Natural killer cell (primary cell): ENCODE measurements around the gene SORCS2. TPM values are rescaled to one million over a fixed set of nuclear protein-coding genes. Genes with fewer than 3 reads are reported as not detected.

Experiments used
- ATAC-seq, 3 donors: fragments of 150-1000 bp in 2 of 3; fragments of 200-7000 bp in 1 of 3; cut with Tn5 transposase; 1 replicate in 1 of 3; 2 replicates in 2 of 3; pipeline ENCODE4 v1.10.0; 2021; ENCODE audit warnings: mild to moderate bottlenecking in 2 of 3, moderate library complexity in 2 of 3
- DNase-seq, 2 donors: peaks; one replicate each; pipeline versions ENCODE4 v3.0.0 to v3.0.0-alpha.2; 2013 to 2021; ENCODE audit warnings: mixed read lengths in 1 of 2
- H3K27ac ChIP-seq: one replicate; pipeline ENCODE4 v1.5.1; 2013; ENCODE audit warnings: mild to moderate bottlenecking, low read length
- H3K27me3 ChIP-seq: one replicate; pipeline ENCODE4 v1.6.1; 2013; ENCODE audit warnings: low read length; ENCODE audit not compliant: control insufficient read depth, insufficient read depth
- H3K36me3 ChIP-seq: one replicate; pipeline ENCODE4 v1.6.1; 2013; ENCODE audit warnings: low read length; ENCODE audit not compliant: control insufficient read depth, insufficient read depth
- H3K4me1 ChIP-seq: one replicate; pipeline ENCODE4 v1.6.1; 2013; ENCODE audit warnings: low read length; ENCODE audit not compliant: control insufficient read depth, insufficient read depth
- H3K4me3 ChIP-seq: one replicate; pipeline ENCODE4 v1.5.1; 2013; ENCODE audit warnings: low read length
- H3K9me3 ChIP-seq: one replicate; pipeline ENCODE4 v1.6.1; 2013; ENCODE audit warnings: low read length; ENCODE audit not compliant: control insufficient read depth, insufficient read depth
- H3K27ac Mint-ChIP-seq, 2 donors: one replicate each; pipeline ENCODE4 v1.8.0; 2022; ENCODE audit warnings: mild to moderate bottlenecking in 2 of 2, mixed read lengths in 2 of 2, moderate library complexity in 1 of 2
- H3K27me3 Mint-ChIP-seq, 2 donors: one replicate each; pipeline ENCODE4 v1.8.0; 2022; ENCODE audit warnings: low read depth in 2 of 2, mixed read lengths in 2 of 2
- H3K36me3 Mint-ChIP-seq: one replicate; pipeline ENCODE4 v1.8.0; 2022; ENCODE audit warnings: mixed read lengths
- H3K4me1 Mint-ChIP-seq, 2 donors: one replicate each; pipeline ENCODE4 v1.8.0; 2022; ENCODE audit warnings: mixed read lengths in 2 of 2
- H3K4me3 Mint-ChIP-seq: one replicate; pipeline ENCODE4 v1.8.0; 2022; ENCODE audit warnings: mild to moderate bottlenecking, moderate library complexity, mixed read lengths
- H3K9me3 Mint-ChIP-seq, 2 donors: one replicate each; pipeline ENCODE4 v1.8.0; 2022; ENCODE audit warnings: mixed read lengths in 2 of 2
- CTCF ChIP-seq: fragments of 200-600 bp; IDR thresholded peaks from one replicate; pipeline ENCODE4 v1.8.0; 2022; ENCODE audit warnings: antibody characterized with exemption
- WGBS: methylation state at CpG from one replicate; pipeline ENCODE4 v1.1.7; 2013; ENCODE audit warnings: missing lambda C conversion rate; ENCODE audit not compliant: insufficient coverage; 5-methylcytosine and 5-hydroxymethylcytosine counted together
- intact Hi-C: fragments of 100-400 bp; cut with micrococcal nuclease; formaldehyde crosslinking; loops from one replicate; pipeline ENCODE4 v1.14.2; 2022
- total RNA-seq, 4 donors: library from RNA; stranded (reverse); fragments of 120-200 nt in 1 of 4; gene quantifications; one replicate each; pipeline versions ENCODE4 v1.2.3 to v1.2.4, GENCODE V29; 2013 to 2022

Gene SORCS2
- total RNA-seq, 3 donors from 2014 or later (not counting 1 experiment from before 2014, with no cell fraction given) = 1.2 to 2.5 (median 1.4) TPM

GRCh38 chr4:7232061-7232650 lies 39.8 kb downstream of the SORCS2 start:
- no peaks in the 10 kb centered on the region for H3K27me3 ChIP-seq
- no peak overlapping the region for H3K4me3 Mint-ChIP-seq
- no peaks in the 10 kb centered on the region for H3K9me3 ChIP-seq
- TF ChIP-seq CTCF = no peak
- peaks cover 0 to 4% of the 10 kb centered on the region in 2 donors for H3K27me3 Mint-ChIP-seq
- no peaks in the 10 kb centered on the region for H3K36me3 ChIP-seq
- H3K4me3 ChIP-seq = no peak overlapping the region
- no peaks in the 10 kb centered on the region for H3K36me3 Mint-ChIP-seq
- ATAC-seq (no peak), DNase-seq (no peak)
- H3K27ac Mint-ChIP-seq = no peak overlapping the region
- H3K4me1 ChIP-seq = no peaks in the 10 kb centered on the region
- WGBS = 91% methylated on average over 18 of the region's 18 CpGs
- no peak overlapping the region for H3K27ac ChIP-seq
- intact Hi-C loops = no loop called here
- H3K9me3 Mint-ChIP-seq = no peaks in the 10 kb centered on the region
- no peaks in the 10 kb centered on the region for H3K4me1 Mint-ChIP-seq

- H3K4me1 Mint-ChIP-seq = no peaks in the 10 kb centered on the region
These were observed 40.8 kb downstream of the SORCS2 start for GRCh38 chr4:7233006-7233580.

GRCh38 chr4:7233601-7234000 lies 41.3 kb downstream of the SORCS2 start:
- Mint-ChIP-seq H3K27ac (no peak overlapping the region), H3K27me3 (no peaks in the 10 kb centered on the region), H3K9me3 (no peaks in the 10 kb centered on the region), H3K4me3 (no peak overlapping the region), H3K4me1 (no peaks in the 10 kb centered on the region), H3K36me3 (no peaks in the 10 kb centered on the region)
- Histone ChIP-seq H3K9me3 (peaks cover 6% of the 10 kb centered on the region), H3K4me3 (no peak overlapping the region), H3K4me1 (no peaks in the 10 kb centered on the region), H3K27ac (no peak overlapping the region), H3K36me3 (no peaks in the 10 kb centered on the region), H3K27me3 (no peaks in the 10 kb centered on the region)
- TF ChIP-seq CTCF = no peak
- intact Hi-C loops = no loop called here
- ATAC-seq (no peak), DNase-seq (no peak)
- WGBS = 89% methylated on average over 12 of the region's 12 CpGs

More at GRCh38 chr4:7233006-7233580, 40.8 kb downstream of the SORCS2 start:
- Histone ChIP-seq H3K27ac (no peak overlapping the region), H3K27me3 (no peaks in the 10 kb centered on the region), H3K4me3 (no peak overlapping the region), H3K36me3 (no peaks in the 10 kb centered on the region), H3K4me1 (no peaks in the 10 kb centered on the region), H3K9me3 (peaks cover 2% of the 10 kb centered on the region)
- 84% methylated on average over 18 of the region's 18 CpGs for WGBS
- H3K9me3 Mint-ChIP-seq = no peaks in the 10 kb centered on the region
- no peak for DNase-seq
- H3K27ac Mint-ChIP-seq = no peak overlapping the region
- no peak overlapping the region for H3K4me3 Mint-ChIP-seq
- H3K36me3 Mint-ChIP-seq = no peaks in the 10 kb centered on the region
- intact Hi-C loops = no loop called here
- no peak for ATAC-seq
- TF ChIP-seq CTCF = no peak
- no peaks in the 10 kb centered on the region for H3K27me3 Mint-ChIP-seq
